H1 (cell line): ENCODE results near the gene PXT1. TPM values are rescaled to one million over a fixed set of nuclear protein-coding genes. Genes with fewer than 3 reads are reported as not detected.
A peak's percentile ranks its signal among the peaks of the same experiment; 100 is the strongest.

Source experiments
- CTCF ChIA-PET: fragments of 300-600 bp; sonication (Branson Sonifier 250); formaldehyde crosslinking; loops from one replicate; lab custom pipeline; 2021; ENCODE audit not compliant: partially characterized antibody; lab: Charles Lee
- POLR2A ChIA-PET: fragments of 300-600 bp; sonication (Branson Sonifier 250); formaldehyde crosslinking; loops from one replicate; lab custom pipeline; 2021; ENCODE audit warnings: inconsistent platforms; ENCODE audit not compliant: partially characterized antibody; lab: Charles Lee
- DNase-seq, 2 experiments: peaks; one replicate each; pipeline versions ENCODE4 v3.0.0 to v3.0.0-alpha.2; 2010 to 2022; ENCODE audit warnings: low spot score in 2 of 2, low read depth in 1 of 2, mixed read lengths in 1 of 2
- FAIRE-seq: peaks from 2 replicates; lab custom pipeline; 2011; peaks lifted over from hg19 to GRCh38; lab: Jason Lieb, UNC
- H2AFZ ChIP-seq: 2 replicates; pipeline ENCODE4 v1.8.1; 2012; ENCODE audit warnings: low read length, inconsistent platforms
- H2AK5ac ChIP-seq: 2 replicates; pipeline ENCODE4 v1.6.1; 2013; ENCODE audit warnings: low read depth, low read length
- H2BK120ac ChIP-seq: replicated peaks from 2 replicates; pipeline ENCODE3; 2013; ENCODE audit warnings: low read depth, low read length, inconsistent platforms
- H2BK12ac ChIP-seq: 2 replicates; pipeline ENCODE4 v1.6.1; 2013; ENCODE audit warnings: low read depth, low read length
- H2BK15ac ChIP-seq: 2 replicates; pipeline ENCODE4 v1.6.1; 2013; ENCODE audit warnings: low read length
- H2BK20ac ChIP-seq: 2 replicates; pipeline ENCODE4 v1.6.1; 2013; ENCODE audit warnings: low read length
- H2BK5ac ChIP-seq: 2 replicates; pipeline ENCODE4 v1.6.1; 2013; ENCODE audit warnings: low read depth, low read length
- H3K14ac ChIP-seq: 2 replicates; pipeline ENCODE4 v1.6.1; 2013; ENCODE audit warnings: inconsistent platforms; ENCODE audit not compliant: insufficient read length
- H3K18ac ChIP-seq: 2 replicates; pipeline ENCODE4 v1.6.1; 2013; ENCODE audit warnings: low read length; ENCODE audit errors: extremely low read depth
- H3K23ac ChIP-seq: 2 replicates; pipeline ENCODE4 v1.6.1; 2013; ENCODE audit warnings: inconsistent platforms; ENCODE audit not compliant: insufficient read length
- H3K23me2 ChIP-seq: 2 replicates; pipeline ENCODE4 v1.6.1; 2013; ENCODE audit warnings: low read depth, low read length
- H3K27ac ChIP-seq: 2 replicates; pipeline ENCODE4 v1.6.1; 2011; ENCODE audit warnings: low read depth, low read length, inconsistent platforms
- H3K27me3 ChIP-seq, 4 experiments: replicated peaks in 1 of 4; 1 replicate in 1 of 4; 2 replicates in 3 of 4; pipeline versions ENCODE4 v1.6.1 to v1.8.1; 2011 to 2013; ENCODE audit warnings: low read length in 3 of 4, mild to moderate bottlenecking in 3 of 4, inconsistent platforms in 2 of 4, mixed read lengths in 2 of 4, moderate library complexity in 1 of 4; ENCODE audit not compliant: control insufficient read depth in 3 of 4, insufficient read depth in 3 of 4; ENCODE audit errors: extremely low read depth in 1 of 4
- H3K36me3 ChIP-seq, 4 experiments: 2 replicates each; pipeline versions ENCODE4 v1.6.1 to v1.8.1; 2011 to 2013; ENCODE audit warnings: mild to moderate bottlenecking in 4 of 4, low read length in 3 of 4, moderate library complexity in 2 of 4, control low read depth in 1 of 4, inconsistent platforms in 1 of 4; ENCODE audit not compliant: insufficient read depth in 4 of 4, control insufficient read depth in 2 of 4
- H3K4ac ChIP-seq: replicated peaks from 2 replicates; pipeline ENCODE3; 2013; ENCODE audit warnings: low read length, low read depth, mixed read lengths, inconsistent platforms; ENCODE audit not compliant: insufficient read length
- H3K4me1 ChIP-seq, 4 experiments: replicated peaks in 1 of 4; 1 replicate in 1 of 4; 2 replicates in 3 of 4; pipeline versions ENCODE4 v1.6.1 to v1.8.1; 2011 to 2013; ENCODE audit warnings: low read length in 3 of 4, inconsistent platforms in 2 of 4, mixed read lengths in 1 of 4; ENCODE audit not compliant: insufficient read depth in 4 of 4, control insufficient read depth in 3 of 4
- H3K4me2 ChIP-seq, 2 experiments: 2 replicates each; pipeline versions ENCODE4 v1.6.1 to v1.8.1; 2011 to 2013; ENCODE audit warnings: low read depth in 2 of 2, low read length in 2 of 2, control low read depth in 1 of 2, inconsistent platforms in 1 of 2, mild to moderate bottlenecking in 1 of 2; ENCODE audit not compliant: insufficient read depth in 1 of 2
- H3K4me3 ChIP-seq, 4 experiments: fragments of 200-600, 300-600 bp in 1 of 4; sonication (generic), shearing (Covaris generic), sonication (Bioruptor Twin) in 1 of 4; 2 replicates each; pipeline versions ENCODE4 v1.5.1 to v1.8.1; 2011 to 2016; ENCODE audit warnings: low read length in 4 of 4, low read depth in 3 of 4, control low read depth in 2 of 4, inconsistent platforms in 2 of 4, mild to moderate bottlenecking in 2 of 4, mixed read lengths in 1 of 4, moderate library complexity in 1 of 4; ENCODE audit not compliant: insufficient read depth in 2 of 4; ENCODE audit errors: extremely low read depth in 1 of 4
- H3K56ac ChIP-seq: replicated peaks from 2 replicates; pipeline ENCODE3; 2013; ENCODE audit warnings: low read depth, mild to moderate bottlenecking, mixed read lengths, low read length, inconsistent platforms; ENCODE audit not compliant: insufficient read length
- H3K79me1 ChIP-seq: 2 replicates; pipeline ENCODE4 v1.6.1; 2013; ENCODE audit warnings: low read depth, low read length, control low read depth
- H3K79me2 ChIP-seq, 2 experiments: 2 replicates each; pipeline versions ENCODE4 v1.6.1 to v1.8.1; 2012 to 2013; ENCODE audit warnings: low read length in 2 of 2, mild to moderate bottlenecking in 2 of 2, inconsistent platforms in 1 of 2; ENCODE audit not compliant: insufficient read depth in 2 of 2, control insufficient read depth in 1 of 2
- H3K9ac ChIP-seq, 4 experiments: replicated peaks in 1 of 4; 1 replicate in 1 of 4; 2 replicates in 3 of 4; pipeline versions ENCODE4 v1.6.1 to v1.8.1; 2011 to 2013; ENCODE audit warnings: low read depth in 3 of 4, low read length in 3 of 4, control low read depth in 2 of 4, mild to moderate bottlenecking in 2 of 4, moderate library complexity in 2 of 4, inconsistent platforms in 1 of 4; ENCODE audit errors: extremely low read depth in 1 of 4
- H3K9me3 ChIP-seq, 2 experiments: 2 replicates each; pipeline versions ENCODE4 v1.6.1 to v1.8.1; 2012 to 2013; ENCODE audit warnings: mild to moderate bottlenecking in 2 of 2, moderate library complexity in 2 of 2, control low read depth in 1 of 2, inconsistent platforms in 1 of 2, low read depth in 1 of 2, low read length in 1 of 2, mixed read lengths in 1 of 2; ENCODE audit not compliant: insufficient read depth in 2 of 2
- H4K20me1 ChIP-seq, 2 experiments: replicated peaks in 1 of 2; 2 replicates each; pipeline versions ENCODE3 to v1.8.1; 2011 to 2013; ENCODE audit warnings: inconsistent platforms in 2 of 2, low read length in 2 of 2, mild to moderate bottlenecking in 1 of 2; ENCODE audit not compliant: insufficient read depth in 2 of 2, control insufficient read depth in 1 of 2
- H4K5ac ChIP-seq: 2 replicates; pipeline ENCODE4 v1.6.1; 2013; ENCODE audit warnings: low read length, low read depth, mixed read lengths, inconsistent platforms; ENCODE audit not compliant: insufficient read length
- H4K8ac ChIP-seq: 2 replicates; pipeline ENCODE4 v1.8.0; 2013; ENCODE audit warnings: mild to moderate bottlenecking, moderate library complexity, low read length, inconsistent platforms; ENCODE audit not compliant: insufficient read depth; ENCODE audit errors: extremely low read depth
- H4K91ac ChIP-seq: replicated peaks from 2 replicates; pipeline ENCODE3; 2013; ENCODE audit warnings: low read length, mixed read lengths, inconsistent platforms; ENCODE audit not compliant: insufficient read length
- CREB1 ChIP-seq: IDR thresholded peaks from 2 replicates; pipeline ENCODE4 v1.6.1; 2012; ENCODE audit warnings: inconsistent platforms
- GTF2F1 ChIP-seq: IDR thresholded peaks from 2 replicates; pipeline ENCODE4 v1.6.1; 2012; ENCODE audit warnings: low read depth, low read length, improper control_type of control experiment, borderline replicate concordance
- RAD21 ChIP-seq, 2 experiments: IDR thresholded peaks in 1 of 2; conservative IDR thresholded peaks in 1 of 2; 2 replicates each; pipeline ENCODE4 v1.6.1; 2011; ENCODE audit warnings: low read depth in 2 of 2, low read length in 2 of 2, improper control_type of control experiment in 1 of 2, inconsistent platforms in 1 of 2, mild to moderate bottlenecking in 1 of 2, moderate library complexity in 1 of 2
- RNF2 ChIP-seq: fragments of 200-900, 300-1000 bp; sonication (generic); IDR thresholded peaks from 2 replicates; pipeline ENCODE4 v1.7.1; 2016; ENCODE audit warnings: borderline replicate concordance, low read depth, mild to moderate bottlenecking, antibody characterized with exemption, low read length; ENCODE audit not compliant: poor library complexity, severe bottlenecking; ENCODE audit errors: missing control alignments
- RXRA ChIP-seq: IDR thresholded peaks from 2 replicates; pipeline ENCODE4 v1.6.1; 2011; ENCODE audit warnings: low read depth, mild to moderate bottlenecking, low read length, moderate library complexity; ENCODE audit not compliant: insufficient read depth
- TCF12 ChIP-seq: IDR thresholded peaks from 2 replicates; pipeline ENCODE4 v1.6.1; 2011; ENCODE audit warnings: low read depth, mild to moderate bottlenecking, low read length
- whole genome bisulfite sequencing, 2 experiments: shearing (Covaris generic) in 1 of 2; methylation state at CpG; one replicate each; pipeline versions ENCODE4 v1.1.6 to v1.1.7; 2013 to 2015; ENCODE audit warnings: low lambda C conversion rate in 2 of 2, mixed read lengths in 2 of 2, inconsistent platforms in 1 of 2, low coverage in 1 of 2, missing lambda C conversion rate in 1 of 2; ENCODE audit not compliant: insufficient replicate concordance in 2 of 2, insufficient coverage in 1 of 2, insufficient read length in 1 of 2; ENCODE audit errors: extremely low coverage in 1 of 2, missing lambda C conversion rate in 1 of 2; 5-methylcytosine and 5-hydroxymethylcytosine counted together
- polyA plus RNA-seq, 7 experiments: library from polyadenylated mRNA; depleted of rRNA in 3 of 7; stranded (reverse) in 5 of 7; unstranded in 2 of 7; fragments of >200 nt in 5 of 7; fragments of 200-250 nt in 2 of 7; gene quantifications; 1 replicate in 5 of 7; 2 replicates in 1 of 7; 4 replicates in 1 of 7; pipeline versions ENCODE4 v1.2.1 to v1.2.3, GENCODE V29; 2011 to 2013; ENCODE audit warnings: missing spikeins in 2 of 7, mixed read lengths in 2 of 7
- total RNA-seq: library from RNA; stranded (reverse); fragmentation: NEBNext Ultra II Directional; extraction: Animal tissue kit (Norgen Biotek cat#: 25700); gene quantifications from 2 replicates; pipeline ENCODE4 v1.2.1, GENCODE V29; 2021
- TF ChIP-seq, protein P1 (sequence below): IDR thresholded peaks from 2 replicates; pipeline ENCODE4 v1.6.1; 2011; ENCODE audit warnings: low read depth, mild to moderate bottlenecking, low read length; ENCODE audit not compliant: insufficient read depth
- TF ChIP-seq, protein P2 (sequence below): IDR thresholded peaks from 2 replicates; pipeline ENCODE4 v1.6.1; 2012; ENCODE audit warnings: inconsistent platforms

The PXT1 gene
- total and polyA plus RNA-seq, 2 of the 8 experiments (the other 6 are each of a cell fraction or from before 2014, with no cell fraction given): 0.06 TPM; not detected in 1

- no peaks in the 10 kb centered on the region for H3K79me2 ChIP-seq
- H3K79me1 ChIP-seq: no peaks in the 10 kb centered on the region
- H3K4me3 ChIP-seq: no peak overlapping the region
- TF ChIP-seq RAD21 (IDR thresholded peaks at IDR 0.05 in 1 of 2, conservative IDR thresholded peaks at IDR 0.05 in 1 of 2; ENCODE audit: low read depth in 2 of 2, low read length in 2 of 2) (no peak), RXRA (no peak), TCF12 (no peak), CREB1 (no peak), RNF2 (no peak), GTF2F1 (no peak)
- TF ChIP-seq, protein P1, sequence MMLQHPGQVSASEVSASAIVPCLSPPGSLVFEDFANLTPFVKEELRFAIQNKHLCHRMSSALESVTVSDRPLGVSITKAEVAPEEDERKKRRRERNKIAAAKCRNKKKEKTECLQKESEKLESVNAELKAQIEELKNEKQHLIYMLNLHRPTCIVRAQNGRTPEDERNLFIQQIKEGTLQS: no peak
- TF ChIP-seq, protein P2, sequence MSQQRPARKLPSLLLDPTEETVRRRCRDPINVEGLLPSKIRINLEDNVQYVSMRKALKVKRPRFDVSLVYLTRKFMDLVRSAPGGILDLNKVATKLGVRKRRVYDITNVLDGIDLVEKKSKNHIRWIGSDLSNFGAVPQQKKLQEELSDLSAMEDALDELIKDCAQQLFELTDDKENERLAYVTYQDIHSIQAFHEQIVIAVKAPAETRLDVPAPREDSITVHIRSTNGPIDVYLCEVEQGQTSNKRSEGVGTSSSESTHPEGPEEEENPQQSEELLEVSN: no peak
- H2BK15ac ChIP-seq: peak overlapping the region; percentile 66; the same call in 1 of the 2 replicates
- H3K23ac ChIP-seq: no peak overlapping the region
- H3K36me3 ChIP-seq: no peaks in the 10 kb centered on the region
- no peak overlapping the region for H3K14ac ChIP-seq
- ChIA-PET POLR2A (no interaction called here), CTCF (interaction anchor here (0.6 kb wide), 1 partner anchor 160 kb away, joined by 3 read pairs; no protein-coding TSS in a partner anchor)
- H4K20me1 ChIP-seq: no peaks in the 10 kb centered on the region
- H2BK20ac ChIP-seq: no peak overlapping the region
- no peak overlapping the region for H3K4ac ChIP-seq
- H3K18ac ChIP-seq: no peak overlapping the region
- H4K91ac ChIP-seq: peak overlapping the region; percentile 47
- H3K27me3 ChIP-seq: no peaks in the 10 kb centered on the region
- peaks cover 0 to 10% (median 6%) of the 10 kb centered on the region in 4 experiments; a peak in 4 of 7 replicates for H3K4me1 ChIP-seq
- H2AFZ ChIP-seq: no peak overlapping the region
- no peaks in the 10 kb centered on the region; the same call in 1 of the 2 replicates for H3K23me2 ChIP-seq
- DNase-seq (no peak), FAIRE-seq (no peak)
- 0 out of 2 replicates have a peak overlapping the region, but pooled peaks have one; percentile 22 for H2BK12ac ChIP-seq
- no peak overlapping the region for H3K9ac ChIP-seq
- H2AK5ac ChIP-seq: no peak overlapping the region
- 96% methylated on average over 20 of the region's 20 CpGs; no CpG with 5 or more reads in 1 of the 2 experiments for WGBS, 2 experiments
- H3K27ac ChIP-seq: no peak overlapping the region
- no peaks in the 10 kb centered on the region for H3K9me3 ChIP-seq
- no peak overlapping the region for H2BK5ac ChIP-seq
- no peak overlapping the region for H3K4me2 ChIP-seq
- no peak overlapping the region for H2BK120ac ChIP-seq
- no peak overlapping the region for H4K5ac ChIP-seq
- H3K56ac ChIP-seq: no peak overlapping the region
- H4K8ac ChIP-seq: no peak overlapping the region
Measured at GRCh38 chr6:36375644-36376155, 67.0 kb downstream of the PXT1 start.
